Measurements from ENCODE around the gene MRPL43.
"Not testable (repeated sequence)": the region's sequence is repeated elsewhere in the genome, so short reads cannot be mapped to it uniquely, and the experiment has no call there.

The MRPL43 gene

GRCh38 chr10:100986952-100987684 lies at the start of gene MRPL43, which contains the start of gene TWNK:
Gene MRPL43, minus strand, starts transcription at chr10:100987497. Its CDS starts 54 bp downstream, at chr10:100987443.
Gene TWNK, plus strand, starts transcription at chr10:100987543. Its CDS starts 668 bp downstream, at chr10:100988211.
- peak; percentile 86 for DNase-seq

DNA sequence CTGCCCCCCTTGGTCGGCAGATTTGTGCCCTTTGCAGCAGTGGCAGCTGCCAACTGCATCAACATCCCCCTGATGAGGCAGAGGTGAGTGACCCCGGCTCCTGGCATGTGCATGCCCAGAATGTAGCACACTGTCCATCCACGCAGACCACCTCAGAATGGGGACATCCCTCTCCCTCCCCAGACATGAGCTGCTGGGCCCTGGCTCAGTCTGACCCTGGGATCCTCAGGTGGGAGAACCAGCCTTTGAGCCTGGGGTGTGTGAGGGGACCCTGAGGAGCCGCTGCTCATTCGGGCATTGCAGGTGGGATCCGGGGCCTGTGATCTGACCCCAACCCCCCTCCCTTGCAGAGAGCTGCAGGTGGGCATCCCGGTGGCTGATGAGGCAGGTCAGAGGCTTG lies 49.4 kb upstream of the MRPL43 start:
- DNase-seq = no peak

GRCh38 chr10:101035916-101036702 lies 48.8 kb upstream of the MRPL43 start:
- no peak for DNase-seq

GRCh38 chr10:101035314-101035713 lies 48.0 kb upstream of the MRPL43 start:
- DNase-seq = no peak

DNA sequence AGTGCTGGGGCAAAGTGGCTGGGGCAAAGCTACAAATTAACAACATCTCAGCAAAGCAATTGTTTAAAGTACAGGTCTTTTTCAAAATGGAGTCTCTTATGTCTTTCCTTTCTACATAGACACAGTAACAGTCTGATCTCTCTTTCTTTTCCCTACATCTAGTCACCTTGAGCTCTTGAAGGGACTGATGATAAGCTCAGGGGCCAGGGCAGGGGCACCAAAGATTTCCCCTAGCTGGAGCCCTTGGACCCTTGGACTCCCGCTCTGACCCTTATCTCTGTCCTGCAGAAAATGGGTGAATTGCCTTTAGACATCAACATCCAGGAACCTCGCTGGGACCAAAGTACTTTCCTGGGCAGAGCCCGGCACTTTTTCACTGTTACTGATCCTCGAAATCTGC lies 47.1 kb upstream of the MRPL43 start:
- not testable (repeated sequence) for DNase-seq

- DNase-seq = no peak
Observed at GRCh38 chr10:101033276-101033675, 46.0 kb upstream of the MRPL43 start.

DNA sequence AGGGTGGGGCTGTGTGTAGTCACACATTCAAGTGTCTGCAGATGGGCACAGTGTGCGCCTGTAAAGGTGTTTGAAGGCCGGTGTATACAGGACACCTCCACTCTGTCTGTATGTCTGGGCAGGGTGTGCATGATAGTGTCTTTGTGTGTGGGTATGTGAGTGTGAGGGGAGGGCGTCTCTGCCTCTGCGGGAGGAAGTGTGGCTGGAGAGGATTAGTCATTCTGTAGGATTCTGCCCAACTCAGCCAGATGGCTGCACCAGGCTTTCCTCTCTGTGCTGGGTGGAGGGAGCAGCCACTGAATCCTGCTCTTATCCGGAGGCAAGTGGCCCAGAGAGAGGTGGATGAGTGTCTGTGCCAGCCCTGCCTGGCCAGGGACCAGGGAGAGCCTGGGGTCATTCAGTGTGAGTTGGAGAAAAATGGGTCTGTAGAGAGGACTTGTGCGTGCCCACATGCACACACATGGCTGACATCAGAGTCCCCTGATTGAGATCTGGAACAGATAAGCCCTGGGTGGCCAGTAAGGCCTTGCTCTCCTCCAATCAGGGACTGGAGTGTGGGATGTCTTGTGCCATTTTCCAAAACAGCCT lies 45.4 kb upstream of the MRPL43 start:
- DNase-seq = peak; percentile 56

GRCh38 chr10:101031796-101032636 lies 44.7 kb upstream of the MRPL43 start:
- DNase-seq = peak; percentile 86

DNA sequence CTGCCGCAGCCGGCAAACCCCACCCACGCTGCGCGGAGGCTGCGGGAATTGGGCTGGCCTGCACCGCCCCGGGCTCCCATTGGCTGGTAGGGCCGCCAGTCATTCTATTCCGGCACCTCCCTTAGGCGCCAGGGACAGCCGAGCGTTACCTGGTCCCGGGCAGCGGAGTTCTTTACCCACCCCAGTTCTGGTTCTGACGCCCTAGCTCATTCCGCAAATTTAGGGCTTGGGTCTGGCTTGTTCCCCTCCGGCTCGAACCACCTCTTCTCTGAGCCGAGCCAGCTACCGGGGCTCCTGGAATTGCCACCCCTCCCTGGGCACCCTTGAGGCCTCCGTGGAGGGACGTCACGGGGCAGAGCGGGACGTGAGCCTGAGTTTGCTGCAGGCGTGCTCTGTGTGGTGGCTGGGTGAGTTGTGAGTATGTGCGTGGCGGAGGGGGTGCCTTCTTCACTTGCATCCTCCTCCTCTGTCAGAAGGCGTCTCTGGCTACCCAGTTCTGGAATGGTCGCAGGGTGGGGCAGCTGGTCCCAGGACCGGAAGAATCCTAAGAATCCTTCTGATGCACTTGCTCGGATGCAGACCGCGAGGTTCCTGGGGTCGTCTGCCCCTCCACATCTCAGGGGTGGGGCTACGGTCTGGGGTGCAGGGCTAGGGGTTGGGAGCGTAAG lies 44.0 kb upstream of the MRPL43 start, which contains the start of the genes PDZD7 and SFXN3:
TSS of gene PDZD7 (minus strand) at position 2 of the 668 bp plus-strand sequence. CDS start 910 bp downstream, outside the sequence.
TSS of gene SFXN3 (plus strand) at position 107 of the 668 bp plus-strand sequence. CDS start 3,461 bp downstream, outside the sequence.
- peak; percentile 95 for DNase-seq

GRCh38 chr10:101030496-101031127 lies 43.3 kb upstream of the MRPL43 start:
- DNase-seq = no peak

- DNase-seq = no peak
Observed at GRCh38 chr10:101029520-101030295, 42.4 kb upstream of the MRPL43 start.

GRCh38 chr10:101028446-101029337 lies 41.4 kb upstream of the MRPL43 start:
- no peak for DNase-seq

GRCh38 chr10:101027106-101027720 lies 39.9 kb upstream of the MRPL43 start:
- DNase-seq = no peak

GRCh38 chr10:101022967-101023705 lies 35.8 kb upstream of the MRPL43 start:
- DNase-seq = no peak

DNA sequence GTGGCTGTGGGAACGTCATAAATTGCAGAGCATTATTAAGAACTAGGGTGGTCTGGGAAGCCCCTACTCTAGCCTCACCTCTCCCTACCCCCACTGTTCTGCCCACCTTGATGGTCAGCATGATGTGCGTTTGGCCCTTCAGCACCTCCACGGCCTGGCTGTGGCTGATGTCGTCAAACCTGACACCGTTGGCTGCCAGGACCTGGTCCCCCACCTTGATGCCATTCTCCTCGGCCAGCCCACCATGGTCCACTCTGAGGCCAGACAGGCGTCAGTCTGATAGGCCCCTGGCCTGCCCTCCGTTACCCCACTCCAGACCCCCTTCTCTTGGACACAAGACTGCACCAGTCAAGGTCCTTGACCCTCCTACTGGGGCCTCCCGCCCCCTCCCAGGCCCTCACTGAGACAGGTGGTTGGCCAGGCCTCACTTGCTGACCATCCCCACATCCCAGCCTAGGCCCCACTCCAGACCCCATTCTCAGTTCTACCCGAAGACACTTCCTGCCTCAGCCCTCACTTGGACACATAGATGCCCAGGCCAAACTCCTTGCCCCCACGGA lies 34.5 kb upstream of the MRPL43 start:
- no peak for DNase-seq

DNA sequence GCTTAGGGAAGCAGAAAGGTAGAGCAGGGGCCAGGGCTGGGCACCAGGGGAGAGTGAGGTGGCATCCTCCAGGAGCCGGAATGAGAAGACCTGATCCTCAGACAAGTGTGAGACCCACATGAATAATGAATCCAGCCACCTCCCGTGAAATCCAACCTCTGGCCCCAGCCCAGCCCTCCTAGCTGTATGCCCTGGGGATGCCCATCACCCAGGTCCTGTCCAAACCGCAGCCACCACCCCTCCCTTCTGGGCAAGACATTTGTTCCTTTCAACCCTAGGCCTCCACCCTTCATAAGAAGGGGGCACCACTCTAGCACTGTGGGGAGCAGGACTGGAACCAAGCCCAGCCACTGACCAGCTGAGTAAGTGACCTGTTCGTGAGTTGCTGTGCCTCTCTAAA lies 33.9 kb upstream of the MRPL43 start:
- DNase-seq = no peak

DNA sequence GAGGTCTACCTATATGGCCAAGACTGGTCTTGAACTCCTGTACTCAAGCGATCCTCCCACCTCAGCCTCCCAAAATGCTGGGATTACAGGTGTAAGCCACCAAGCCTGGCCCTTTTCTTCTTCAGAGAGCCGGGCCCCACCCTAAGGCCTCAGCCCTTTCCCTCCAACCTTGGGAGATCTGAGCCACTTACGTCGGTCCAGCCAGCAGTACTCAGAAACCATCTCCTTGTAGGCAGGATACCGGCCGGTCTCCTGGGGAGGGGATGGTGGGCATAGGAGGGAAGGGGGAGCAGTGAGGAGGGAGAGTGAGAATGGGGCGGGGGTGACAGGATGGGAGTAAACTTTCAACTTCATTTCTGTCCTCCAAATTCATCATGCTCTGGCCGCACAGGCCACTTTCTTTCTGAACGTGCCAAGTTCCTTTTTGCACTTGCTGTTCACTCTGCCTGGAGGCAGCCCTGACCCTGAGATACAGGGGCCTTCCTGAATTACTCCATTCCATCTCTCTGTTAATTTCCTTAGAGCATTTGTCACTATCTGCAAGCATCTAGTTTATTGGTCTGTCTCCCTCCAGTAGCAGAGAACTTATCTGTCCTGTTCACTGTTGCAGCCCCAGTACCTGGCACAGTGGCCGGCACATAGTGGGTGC lies 33.3 kb upstream of the MRPL43 start:
- no peak for DNase-seq

DNA sequence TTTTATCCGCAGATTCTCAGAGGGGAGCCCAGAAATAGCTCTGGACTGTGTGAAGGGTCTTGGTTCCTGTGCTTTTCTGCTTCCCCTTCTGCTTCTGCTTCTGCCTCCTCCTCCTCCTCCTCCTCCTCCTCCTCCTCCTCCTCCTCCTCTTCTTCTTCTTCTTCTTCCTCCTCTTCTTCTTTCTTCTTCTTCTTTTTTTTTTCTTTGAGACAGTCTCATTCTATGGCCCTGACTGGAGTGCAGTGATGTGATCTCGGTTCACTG lies 32.1 kb upstream of the MRPL43 start:
- DNase-seq = no peak
